Liver (tissue), 3 donors: Measurements from ENCODE around the gene DIO3.

ENCODE experiments used
- CTCF ChIP-seq: fragments of 150-350 bp; IDR thresholded peaks from 2 replicates; pipeline ENCODE4 v1.5.1; 2017; ENCODE audit warnings: improper control_type of control experiment, low read depth, low read length; ENCODE audit not compliant: missing input control
- FOXA1 ChIP-seq: IDR thresholded peaks from 2 replicates; pipeline ENCODE4 v1.6.1; 2016; ENCODE audit warnings: antibody characterized with exemption
- GABPA ChIP-seq, 2 donors: IDR thresholded peaks in 1 of 2; conservative IDR thresholded peaks in 1 of 2; 2 replicates each; pipeline ENCODE4 v1.6.1; 2016; ENCODE audit warnings: antibody characterized with exemption in 2 of 2, mild to moderate bottlenecking in 1 of 2, moderate library complexity in 1 of 2
- SP1 ChIP-seq: IDR thresholded peaks from 2 replicates; pipeline ENCODE4 v1.6.1; 2018; ENCODE audit warnings: antibody characterized with exemption, mild to moderate bottlenecking
- TAF1 ChIP-seq: conservative IDR thresholded peaks from 2 replicates; pipeline ENCODE4 v1.6.1; 2016; ENCODE audit warnings: antibody characterized with exemption, mild to moderate bottlenecking
- YY1 ChIP-seq: IDR thresholded peaks from 2 replicates; pipeline ENCODE4 v1.6.1; 2016; ENCODE audit warnings: antibody characterized with exemption, mild to moderate bottlenecking
- ZBTB33 ChIP-seq: IDR thresholded peaks from 2 replicates; pipeline ENCODE4 v1.6.1; 2016; ENCODE audit warnings: antibody characterized with exemption
- TF ChIP-seq, protein P1 (sequence below): IDR thresholded peaks from 2 replicates; pipeline ENCODE4 v1.6.1; 2016; ENCODE audit warnings: antibody characterized with exemption
- TF ChIP-seq, protein P2 (sequence below): IDR thresholded peaks from 2 replicates; pipeline ENCODE4 v1.6.1; 2016; ENCODE audit warnings: antibody characterized with exemption, mild to moderate bottlenecking
- donor health status: healthy.
- donor health status: healthy.

DNA sequence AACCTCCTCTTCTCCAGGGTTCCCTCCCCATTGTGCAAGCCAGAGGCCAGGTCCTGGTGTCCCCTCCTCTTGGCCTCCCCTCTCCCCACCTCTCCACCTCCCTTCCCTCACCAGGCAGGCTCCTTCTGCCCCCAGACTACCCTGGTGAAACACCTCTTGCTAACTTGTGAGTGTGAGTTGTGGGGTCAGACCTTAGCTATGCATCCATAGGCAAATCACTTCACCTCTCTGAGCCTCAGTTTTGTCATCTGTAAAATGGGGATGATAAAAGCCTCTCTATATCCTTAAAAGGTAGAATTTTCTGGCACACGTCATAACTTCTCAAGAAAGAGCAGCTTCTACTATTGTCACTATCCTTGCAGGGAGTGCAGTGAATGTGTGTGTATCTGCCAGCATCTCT, 7.9 kb upstream of the DIO3 start:
- no peak for TF ChIP-seq CTCF
- no peak for TF ChIP-seq ZBTB33
- TF ChIP-seq, protein P1, sequence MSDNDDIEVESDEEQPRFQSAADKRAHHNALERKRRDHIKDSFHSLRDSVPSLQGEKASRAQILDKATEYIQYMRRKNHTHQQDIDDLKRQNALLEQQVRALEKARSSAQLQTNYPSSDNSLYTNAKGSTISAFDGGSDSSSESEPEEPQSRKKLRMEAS, result no peak
- TF ChIP-seq SP1, result no peak
- TF ChIP-seq, protein P2, sequence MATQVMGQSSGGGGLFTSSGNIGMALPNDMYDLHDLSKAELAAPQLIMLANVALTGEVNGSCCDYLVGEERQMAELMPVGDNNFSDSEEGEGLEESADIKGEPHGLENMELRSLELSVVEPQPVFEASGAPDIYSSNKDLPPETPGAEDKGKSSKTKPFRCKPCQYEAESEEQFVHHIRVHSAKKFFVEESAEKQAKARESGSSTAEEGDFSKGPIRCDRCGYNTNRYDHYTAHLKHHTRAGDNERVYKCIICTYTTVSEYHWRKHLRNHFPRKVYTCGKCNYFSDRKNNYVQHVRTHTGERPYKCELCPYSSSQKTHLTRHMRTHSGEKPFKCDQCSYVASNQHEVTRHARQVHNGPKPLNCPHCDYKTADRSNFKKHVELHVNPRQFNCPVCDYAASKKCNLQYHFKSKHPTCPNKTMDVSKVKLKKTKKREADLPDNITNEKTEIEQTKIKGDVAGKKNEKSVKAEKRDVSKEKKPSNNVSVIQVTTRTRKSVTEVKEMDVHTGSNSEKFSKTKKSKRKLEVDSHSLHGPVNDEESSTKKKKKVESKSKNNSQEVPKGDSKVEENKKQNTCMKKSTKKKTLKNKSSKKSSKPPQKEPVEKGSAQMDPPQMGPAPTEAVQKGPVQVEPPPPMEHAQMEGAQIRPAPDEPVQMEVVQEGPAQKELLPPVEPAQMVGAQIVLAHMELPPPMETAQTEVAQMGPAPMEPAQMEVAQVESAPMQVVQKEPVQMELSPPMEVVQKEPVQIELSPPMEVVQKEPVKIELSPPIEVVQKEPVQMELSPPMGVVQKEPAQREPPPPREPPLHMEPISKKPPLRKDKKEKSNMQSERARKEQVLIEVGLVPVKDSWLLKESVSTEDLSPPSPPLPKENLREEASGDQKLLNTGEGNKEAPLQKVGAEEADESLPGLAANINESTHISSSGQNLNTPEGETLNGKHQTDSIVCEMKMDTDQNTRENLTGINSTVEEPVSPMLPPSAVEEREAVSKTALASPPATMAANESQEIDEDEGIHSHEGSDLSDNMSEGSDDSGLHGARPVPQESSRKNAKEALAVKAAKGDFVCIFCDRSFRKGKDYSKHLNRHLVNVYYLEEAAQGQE, result no peak
- TF ChIP-seq YY1, result no peak
- TF ChIP-seq GABPA (IDR thresholded peaks at IDR 0.05 in 1 of 2, conservative IDR thresholded peaks at IDR 0.05 in 1 of 2), result no peak
- no peak for TF ChIP-seq FOXA1
- no peak for TF ChIP-seq TAF1
